G401.6 (cell line): ENCODE results near the gene SRRM4.

ENCODE experiments used
- FAIRE-seq: peaks from 2 replicates; lab custom pipeline; 2012; peaks lifted over from hg19 to GRCh38; lab: Jason Lieb, UNC

The SRRM4 gene

GRCh38 chr12:119122751-119123150 is 141.4 kb downstream of the SRRM4 start:
- FAIRE-seq, result no peak

- FAIRE-seq, result no peak
These were observed 147.2 kb downstream of the SRRM4 start for GRCh38 chr12:119128527-119128926.

- no peak for FAIRE-seq
These were observed 148.6 kb downstream of the SRRM4 start for GRCh38 chr12:119129827-119130434.

- no peak for FAIRE-seq
These were observed 149.2 kb downstream of the SRRM4 start for GRCh38 chr12:119130523-119130922.

- no peak for FAIRE-seq
These were observed 153.1 kb downstream of the SRRM4 start for GRCh38 chr12:119134284-119135072.

- no peak for FAIRE-seq
These were observed 155.6 kb downstream of the SRRM4 start for GRCh38 chr12:119136811-119137410.

GRCh38 chr12:119139448-119139847 is 158.1 kb downstream of the SRRM4 start:
- no peak for FAIRE-seq

- FAIRE-seq, result no peak
These were observed 164.0 kb downstream of the SRRM4 start for GRCh38 chr12:119145367-119145766.

GRCh38 chr12:119147847-119148448 is 166.6 kb downstream of the SRRM4 start:
- FAIRE-seq, result no peak

GRCh38 chr12:119149270-119149669 is 167.9 kb downstream of the SRRM4 start:
- FAIRE-seq, result no peak

- FAIRE-seq, result no peak
These were observed 170.2 kb downstream of the SRRM4 start for GRCh38 chr12:119151445-119152026.

- FAIRE-seq, result no peak
These were observed 172.4 kb downstream of the SRRM4 start for GRCh38 chr12:119153477-119154434.

GRCh38 chr12:119154435-119154818 is 173.1 kb downstream of the SRRM4 start:
- FAIRE-seq, result no peak

GRCh38 chr12:119156401-119157044 is 175.2 kb downstream of the SRRM4 start:
- FAIRE-seq, result no peak

- FAIRE-seq, result no peak
These were observed 176.2 kb downstream of the SRRM4 start for GRCh38 chr12:119157528-119157927.

- no peak for FAIRE-seq
These were observed 176.6 kb downstream of the SRRM4 start for GRCh38 chr12:119157978-119158377.

GRCh38 chr12:119158402-119158801 is 177.1 kb downstream of the SRRM4 start:
- FAIRE-seq, result no peak

GRCh38 chr12:119159844-119160243 is 178.5 kb downstream of the SRRM4 start:
- FAIRE-seq, result no peak

GRCh38 chr12:119167902-119168301 is 186.6 kb downstream of the SRRM4 start:
- FAIRE-seq, result no peak

GRCh38 chr12:119168721-119169120 is 187.4 kb downstream of the SRRM4 start:
- no peak for FAIRE-seq

GRCh38 chr12:119169150-119169549 is 187.8 kb downstream of the SRRM4 start:
- FAIRE-seq, result no peak
